WTC11 (cell line): ENCODE measurements around the gene GSG1L2. TPM values are rescaled to one million over a fixed set of nuclear protein-coding genes. Genes with fewer than 3 reads are reported as not detected.

Experiments used
- ATAC-seq: fragments of 200-7000 bp; cut with Tn5 transposase; 2 replicates; pipeline ENCODE4 v1.10.0; 2021; ENCODE audit warnings: mild to moderate bottlenecking, moderate library complexity
- CTCF ChIA-PET: fragments of 300-600 bp; sonication (Branson Sonifier 250); formaldehyde crosslinking; loops from one replicate; lab custom pipeline; 2021; ENCODE audit warnings: antibody characterized with exemption; lab: Charles Lee
- POLR2A ChIA-PET: fragments of 350-600 bp; sonication (Branson Sonifier 250); formaldehyde crosslinking; loops from one replicate; lab custom pipeline; 2021; ENCODE audit warnings: antibody characterized with exemption; lab: Charles Lee
- DNase-seq: peaks from one replicate; pipeline ENCODE4 v3.0.0; 2021; ENCODE audit warnings: low spot score
- H3K27ac Mint-ChIP-seq: 2 replicates; pipeline ENCODE4 v1.8.0; 2021; ENCODE audit warnings: mixed read lengths
- H3K27me3 Mint-ChIP-seq: 2 replicates; pipeline ENCODE4 v1.8.0; 2021; ENCODE audit warnings: low read depth, mild to moderate bottlenecking, moderate library complexity, mixed read lengths
- H3K36me3 Mint-ChIP-seq: 2 replicates; pipeline ENCODE4 v1.8.0; 2021; ENCODE audit warnings: mixed read lengths
- H3K4me1 Mint-ChIP-seq: 2 replicates; pipeline ENCODE4 v1.8.0; 2022; ENCODE audit warnings: mixed read lengths
- H3K4me3 Mint-ChIP-seq: 2 replicates; pipeline ENCODE4 v1.8.0; 2021; ENCODE audit warnings: mild to moderate bottlenecking, moderate library complexity, mixed read lengths
- H3K9me3 Mint-ChIP-seq: 2 replicates; pipeline ENCODE4 v1.8.0; 2021; ENCODE audit warnings: mixed read lengths
- ARID4B ChIP-seq: sonication (generic); formaldehyde crosslinking; IDR thresholded peaks from 2 replicates; pipeline ENCODE4 v1.8.0; 2023; ENCODE audit warnings: missing genetic modification reagents, mild to moderate bottlenecking, borderline replicate concordance
- ATF3 ChIP-seq: sonication (generic); formaldehyde crosslinking; conservative IDR thresholded peaks from 2 replicates; pipeline ENCODE4 v1.8.1; 2022; ENCODE audit warnings: mild to moderate bottlenecking, missing genetic modification reagents
- CBFB ChIP-seq: sonication (generic); formaldehyde crosslinking; IDR thresholded peaks from 2 replicates; pipeline ENCODE4 v1.8.1; 2022; ENCODE audit warnings: mild to moderate bottlenecking, low read depth, missing genetic modification reagents
- IRF1 ChIP-seq: sonication (generic); formaldehyde crosslinking; IDR thresholded peaks from 2 replicates; pipeline ENCODE4 v1.8.0; 2023; ENCODE audit warnings: missing genetic modification reagents
- MLX ChIP-seq: sonication (generic); formaldehyde crosslinking; IDR thresholded peaks from 2 replicates; pipeline ENCODE4 v1.8.1; 2023; ENCODE audit warnings: mild to moderate bottlenecking, missing genetic modification reagents, moderate library complexity
- NFYB ChIP-seq: sonication (generic); formaldehyde crosslinking; conservative IDR thresholded peaks from 2 replicates; pipeline ENCODE4 v1.8.0; 2022; ENCODE audit warnings: low read depth, missing genetic modification reagents
- PREB ChIP-seq: sonication (generic); formaldehyde crosslinking; IDR thresholded peaks from 2 replicates; pipeline ENCODE4 v1.8.1; 2022; ENCODE audit warnings: mild to moderate bottlenecking, missing genetic modification reagents, moderate library complexity, borderline replicate concordance
- PRRX2 ChIP-seq: fragments of 250-450 bp; sonication (Bioruptor Pico); IDR thresholded peaks from 2 replicates; pipeline ENCODE4 v1.8.0; 2021; ENCODE audit warnings: mild to moderate bottlenecking
- TCF7 ChIP-seq: sonication (generic); formaldehyde crosslinking; IDR thresholded peaks from 2 replicates; pipeline ENCODE4 v1.8.0; 2022; ENCODE audit warnings: mild to moderate bottlenecking, low read depth, missing genetic modification reagents, moderate library complexity
- ZBTB21 ChIP-seq: sonication (generic); formaldehyde crosslinking; IDR thresholded peaks from 2 replicates; pipeline ENCODE4 v1.8.1; 2023; ENCODE audit warnings: mild to moderate bottlenecking, missing genetic modification reagents, borderline replicate concordance
- ZNF317 ChIP-seq: sonication (generic); formaldehyde crosslinking; IDR thresholded peaks from 2 replicates; pipeline ENCODE4 v1.8.1; 2023; ENCODE audit warnings: low read depth, mild to moderate bottlenecking, moderate library complexity, missing genetic modification reagents, borderline replicate concordance
- ZNF396 ChIP-seq: fragments of 250-450 bp; sonication (Bioruptor Pico); IDR thresholded peaks from 2 replicates; pipeline ENCODE4 v1.8.0; 2021; ENCODE audit warnings: mild to moderate bottlenecking, moderate library complexity, borderline replicate concordance
- total RNA-seq: library from RNA; stranded (reverse); gene quantifications from 3 replicates; pipeline ENCODE4 v1.2.3, GENCODE V29; 2021
- TF ChIP-seq, protein P1 (sequence below): sonication (generic); formaldehyde crosslinking; IDR thresholded peaks from 2 replicates; pipeline ENCODE4 v1.8.0; 2022; ENCODE audit warnings: mild to moderate bottlenecking, missing genetic modification reagents
- TF ChIP-seq, protein P2 (sequence below): sonication (generic); formaldehyde crosslinking; IDR thresholded peaks from 2 replicates; pipeline ENCODE4 v1.8.1; 2023; ENCODE audit warnings: mild to moderate bottlenecking, missing genetic modification reagents
- TF ChIP-seq, protein P3 (sequence below): sonication (generic); formaldehyde crosslinking; IDR thresholded peaks from 2 replicates; pipeline ENCODE4 v1.8.0; 2022; ENCODE audit warnings: mild to moderate bottlenecking, missing genetic modification reagents

The GSG1L2 gene
- total RNA-seq, 1 experiment from 2014 or later, result not detected

DNA sequence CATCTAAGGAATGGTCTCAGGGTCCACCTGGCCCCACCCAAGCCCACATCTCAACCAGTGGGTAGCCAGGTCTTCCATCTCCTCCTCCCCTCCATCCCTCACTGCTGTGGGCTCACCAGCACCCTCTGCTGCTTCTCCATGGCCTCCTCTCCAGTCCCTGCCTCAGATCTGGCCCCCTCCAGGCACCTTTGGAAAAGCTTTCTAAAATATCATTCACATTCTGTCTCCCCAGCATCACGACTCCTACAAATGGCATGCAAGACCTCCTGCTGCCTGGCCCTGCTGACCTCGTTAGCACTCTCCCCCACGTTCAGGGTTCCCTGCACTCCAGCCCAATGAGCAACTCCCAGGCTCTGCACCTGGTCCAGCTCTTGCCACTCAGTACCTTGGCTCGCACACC is 17.6 kb upstream of the GSG1L2 start:
- H3K4me1 Mint-ChIP-seq, result peaks cover 21% of the 10 kb centered on the region
- no peak overlapping the region for H3K27ac Mint-ChIP-seq
- DNase-seq (peak; percentile 17), ATAC-seq (peak; percentile 86)
- TF ChIP-seq CBFB, result no peak
- TF ChIP-seq, protein P1, sequence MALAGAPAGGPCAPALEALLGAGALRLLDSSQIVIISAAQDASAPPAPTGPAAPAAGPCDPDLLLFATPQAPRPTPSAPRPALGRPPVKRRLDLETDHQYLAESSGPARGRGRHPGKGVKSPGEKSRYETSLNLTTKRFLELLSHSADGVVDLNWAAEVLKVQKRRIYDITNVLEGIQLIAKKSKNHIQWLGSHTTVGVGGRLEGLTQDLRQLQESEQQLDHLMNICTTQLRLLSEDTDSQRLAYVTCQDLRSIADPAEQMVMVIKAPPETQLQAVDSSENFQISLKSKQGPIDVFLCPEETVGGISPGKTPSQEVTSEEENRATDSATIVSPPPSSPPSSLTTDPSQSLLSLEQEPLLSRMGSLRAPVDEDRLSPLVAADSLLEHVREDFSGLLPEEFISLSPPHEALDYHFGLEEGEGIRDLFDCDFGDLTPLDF (CRISPR knock-in tag), result no peak
- TF ChIP-seq, protein P2, sequence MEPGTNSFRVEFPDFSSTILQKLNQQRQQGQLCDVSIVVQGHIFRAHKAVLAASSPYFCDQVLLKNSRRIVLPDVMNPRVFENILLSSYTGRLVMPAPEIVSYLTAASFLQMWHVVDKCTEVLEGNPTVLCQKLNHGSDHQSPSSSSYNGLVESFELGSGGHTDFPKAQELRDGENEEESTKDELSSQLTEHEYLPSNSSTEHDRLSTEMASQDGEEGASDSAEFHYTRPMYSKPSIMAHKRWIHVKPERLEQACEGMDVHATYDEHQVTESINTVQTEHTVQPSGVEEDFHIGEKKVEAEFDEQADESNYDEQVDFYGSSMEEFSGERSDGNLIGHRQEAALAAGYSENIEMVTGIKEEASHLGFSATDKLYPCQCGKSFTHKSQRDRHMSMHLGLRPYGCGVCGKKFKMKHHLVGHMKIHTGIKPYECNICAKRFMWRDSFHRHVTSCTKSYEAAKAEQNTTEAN (CRISPR knock-in tag), result no peak
- no peak for TF ChIP-seq PRRX2 (CRISPR knock-in tag)
- no peak for TF ChIP-seq ZBTB21 (CRISPR knock-in tag)
- TF ChIP-seq TCF7 (CRISPR knock-in tag), result no peak
- TF ChIP-seq, protein P3, sequence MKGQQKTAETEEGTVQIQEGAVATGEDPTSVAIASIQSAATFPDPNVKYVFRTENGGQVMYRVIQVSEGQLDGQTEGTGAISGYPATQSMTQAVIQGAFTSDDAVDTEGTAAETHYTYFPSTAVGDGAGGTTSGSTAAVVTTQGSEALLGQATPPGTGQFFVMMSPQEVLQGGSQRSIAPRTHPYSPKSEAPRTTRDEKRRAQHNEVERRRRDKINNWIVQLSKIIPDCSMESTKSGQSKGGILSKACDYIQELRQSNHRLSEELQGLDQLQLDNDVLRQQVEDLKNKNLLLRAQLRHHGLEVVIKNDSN (CRISPR knock-in tag), result no peak
- no peak for TF ChIP-seq ZNF317 (CRISPR knock-in tag)
- H3K27me3 Mint-ChIP-seq, result peaks cover 14% of the 10 kb centered on the region
- no peaks in the 10 kb centered on the region for H3K36me3 Mint-ChIP-seq
- CTCF ChIA-PET, result interaction anchor here (0.7 to 3.0 kb wide), 7 partner anchors 37 to 149 kb away, joined by 3 to 18 read pairs (median 5); no protein-coding TSS in a partner anchor
- H3K9me3 Mint-ChIP-seq, result peaks cover 7% of the 10 kb centered on the region
- H3K4me3 Mint-ChIP-seq, result no peak overlapping the region
- POLR2A ChIA-PET, result no interaction called here

DNA sequence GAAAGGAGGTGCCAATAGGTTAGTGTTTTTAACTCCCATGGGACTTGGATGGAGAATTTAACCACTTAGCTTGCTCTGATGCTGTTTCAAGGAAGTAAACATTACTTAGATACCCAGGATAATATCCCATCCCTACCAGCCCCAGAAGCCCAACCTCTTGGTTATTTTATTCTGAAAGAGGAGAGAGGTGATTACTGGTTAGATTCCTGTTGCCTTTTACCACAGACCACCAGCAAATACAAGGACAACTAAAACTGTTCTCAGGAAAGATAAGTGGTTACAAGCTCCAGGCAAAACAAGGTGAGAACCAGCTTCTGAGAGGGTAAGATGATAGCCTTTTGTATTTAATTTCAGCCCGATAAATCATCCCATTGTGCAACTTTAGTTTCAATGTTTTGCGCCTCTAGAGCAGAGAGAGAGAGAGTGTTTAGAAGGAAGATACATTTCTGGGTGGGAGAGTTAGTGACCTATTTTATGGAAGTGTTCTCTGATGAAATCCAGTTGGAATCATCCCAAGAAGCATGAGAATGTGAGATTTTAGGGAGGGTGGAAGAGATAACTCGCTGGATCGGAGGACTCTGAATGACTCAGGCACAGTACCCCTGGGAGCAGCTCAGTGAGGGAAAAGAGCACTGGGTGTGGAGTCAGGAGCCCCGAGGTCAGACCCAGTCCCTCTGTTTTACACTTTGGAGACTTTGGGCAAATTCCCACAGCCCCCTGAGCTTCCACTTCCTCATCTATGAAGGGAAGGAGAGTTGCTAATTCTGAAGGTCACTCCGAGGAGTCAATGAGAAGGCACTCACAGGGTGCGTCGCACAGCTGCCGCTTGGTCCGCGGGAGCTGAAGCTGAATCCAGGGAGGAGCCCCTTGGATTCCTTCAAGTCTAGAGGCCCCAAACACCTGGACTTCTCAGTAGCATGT is 15.9 kb upstream of the GSG1L2 start:
- peaks cover 14% of the 10 kb centered on the region for H3K27me3 Mint-ChIP-seq
- H3K36me3 Mint-ChIP-seq, result no peaks in the 10 kb centered on the region
- H3K27ac Mint-ChIP-seq, result no peak overlapping the region
- ChIA-PET POLR2A (no interaction called here), CTCF (interaction anchor here (0.9 to 3.0 kb wide), 3 partner anchors 52 to 70 kb away, joined by 3 to 18 read pairs (median 9); no protein-coding TSS in a partner anchor)
- H3K4me3 Mint-ChIP-seq, result no peak overlapping the region
- no peak for DNase-seq
- H3K9me3 Mint-ChIP-seq, result peaks cover 15% of the 10 kb centered on the region
- H3K4me1 Mint-ChIP-seq, result peaks cover 21% of the 10 kb centered on the region
- ATAC-seq, result peak; percentile 22; the same call in 1 of the 2 replicates
- TF ChIP-seq ZNF396 (no peak), IRF1 (CRISPR knock-in tag) (no peak), PREB (CRISPR knock-in tag) (no peak), NFYB (CRISPR knock-in tag) (no peak), MLX (CRISPR knock-in tag) (no peak), ATF3 (CRISPR knock-in tag) (no peak), ARID4B (CRISPR knock-in tag) (no peak)
- TF ChIP-seq, protein P1 (CRISPR knock-in tag), result no peak
- TF ChIP-seq, protein P2 (CRISPR knock-in tag), result no peak
